Measurements from ENCODE around the gene CCSER1.

DNA sequence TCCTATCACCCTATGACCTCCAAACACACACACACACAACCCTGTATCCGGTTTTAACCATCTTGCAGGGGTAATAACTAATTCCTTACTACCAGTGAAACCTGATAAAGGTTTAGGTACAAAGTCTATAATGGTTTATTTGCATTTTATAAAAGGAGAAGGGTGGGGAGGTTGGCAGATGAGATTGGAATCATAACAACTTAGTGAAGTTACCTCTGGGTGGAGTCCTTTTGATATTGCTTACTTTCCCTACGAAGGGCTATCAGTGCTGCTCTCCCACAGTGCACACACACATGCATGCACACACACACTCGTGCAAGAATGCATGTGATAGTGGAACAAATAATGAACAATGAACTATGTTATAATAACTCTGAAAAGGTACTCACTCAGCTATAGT, 56.1 kb downstream of the CCSER1 start:
- TF ChIP-seq EZH2phosphoT487 (IDR thresholded peaks at IDR 0.05; ENCODE audit: insufficient read depth, low read depth) (no peak), EZH2 (IDR thresholded peaks at IDR 0.05; ENCODE audit: insufficient read depth, poor library complexity, severe bottlenecking) (no peak)

Measured in GM23248 (cell line).